ENCODE measurements around the gene STAT2.
"Not testable (repeated sequence)": the region's sequence is repeated elsewhere in the genome, so short reads cannot be mapped to it uniquely, and the experiment has no call there.

Gene STAT2

GRCh38 chr12:56330936-56331490 lies 28.9 kb downstream of the STAT2 start:
- H3K27me3 ChIP-seq (ENCODE audit: low read depth, low read length), result no peaks in the 10 kb centered on the region
- H4K20me1 ChIP-seq (ENCODE audit: insufficient read depth, low read length), result no peaks in the 10 kb centered on the region
- H3K4me1 ChIP-seq (ENCODE audit: low read length), result peaks cover 14% of the 10 kb centered on the region
- no peak overlapping the region for H3K27ac ChIP-seq (ENCODE audit: low read length)
- H3K9me3 ChIP-seq (ENCODE audit: insufficient read depth, low read length), result no peaks in the 10 kb centered on the region
- peaks cover 15% of the 10 kb centered on the region for H3K36me3 ChIP-seq (replicated peaks; ENCODE audit: low read depth, low read length)
- no peak overlapping the region for H3K9ac ChIP-seq (ENCODE audit: low read length)
- no peak overlapping the region for H3K4me2 ChIP-seq (ENCODE audit: low read length)
- H2AFZ ChIP-seq (ENCODE audit: low read depth, low read length), result no peak overlapping the region
- H3K79me2 ChIP-seq (ENCODE audit: low read length), result peaks cover 11% of the 10 kb centered on the region
- no peak overlapping the region for H3K4me3 ChIP-seq (ENCODE audit: low read length)
- TF ChIP-seq, protein P1, sequence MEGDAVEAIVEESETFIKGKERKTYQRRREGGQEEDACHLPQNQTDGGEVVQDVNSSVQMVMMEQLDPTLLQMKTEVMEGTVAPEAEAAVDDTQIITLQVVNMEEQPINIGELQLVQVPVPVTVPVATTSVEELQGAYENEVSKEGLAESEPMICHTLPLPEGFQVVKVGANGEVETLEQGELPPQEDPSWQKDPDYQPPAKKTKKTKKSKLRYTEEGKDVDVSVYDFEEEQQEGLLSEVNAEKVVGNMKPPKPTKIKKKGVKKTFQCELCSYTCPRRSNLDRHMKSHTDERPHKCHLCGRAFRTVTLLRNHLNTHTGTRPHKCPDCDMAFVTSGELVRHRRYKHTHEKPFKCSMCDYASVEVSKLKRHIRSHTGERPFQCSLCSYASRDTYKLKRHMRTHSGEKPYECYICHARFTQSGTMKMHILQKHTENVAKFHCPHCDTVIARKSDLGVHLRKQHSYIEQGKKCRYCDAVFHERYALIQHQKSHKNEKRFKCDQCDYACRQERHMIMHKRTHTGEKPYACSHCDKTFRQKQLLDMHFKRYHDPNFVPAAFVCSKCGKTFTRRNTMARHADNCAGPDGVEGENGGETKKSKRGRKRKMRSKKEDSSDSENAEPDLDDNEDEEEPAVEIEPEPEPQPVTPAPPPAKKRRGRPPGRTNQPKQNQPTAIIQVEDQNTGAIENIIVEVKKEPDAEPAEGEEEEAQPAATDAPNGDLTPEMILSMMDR (IDR thresholded peaks at IDR 0.05; ENCODE audit: low read depth, low read length), result no peak
- no peak for TF ChIP-seq EZH2phosphoT487 (IDR thresholded peaks at IDR 0.05; ENCODE audit: low read depth)

DNA sequence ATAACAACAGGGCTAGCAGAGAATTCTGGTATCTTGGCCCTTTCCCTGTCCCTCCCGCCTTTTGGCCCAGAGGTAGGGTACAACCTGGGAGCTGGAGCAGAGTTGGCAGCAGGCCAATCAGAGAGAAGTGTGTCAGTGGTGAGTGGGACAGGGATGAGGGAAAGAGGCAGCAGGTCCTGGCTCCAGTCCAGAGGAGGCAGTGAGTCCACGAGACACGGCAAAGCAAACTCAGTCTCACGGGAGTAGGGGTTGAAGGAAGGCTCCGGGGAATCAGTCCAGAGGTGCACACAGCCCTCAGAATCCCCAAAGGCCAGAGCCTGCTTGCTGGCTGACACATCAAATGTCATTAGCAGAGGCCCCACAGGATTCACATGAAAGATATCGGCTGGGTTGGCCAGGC lies 33.4 kb downstream of the STAT2 start:
- Histone ChIP-seq H3K27me3 (ENCODE audit: low read depth, low read length) (no peaks in the 10 kb centered on the region), H3K4me2 (ENCODE audit: low read length) (no peak overlapping the region), H3K9ac (ENCODE audit: low read length) (no peak overlapping the region), H3K4me3 (ENCODE audit: low read length) (no peak overlapping the region), H3K79me2 (ENCODE audit: low read length) (no peaks in the 10 kb centered on the region), H3K36me3 (replicated peaks; ENCODE audit: low read depth, low read length) (peaks cover 45% of the 10 kb centered on the region), H3K9me3 (ENCODE audit: insufficient read depth, low read length) (no peaks in the 10 kb centered on the region), H3K4me1 (ENCODE audit: low read length) (no peaks in the 10 kb centered on the region), H4K20me1 (ENCODE audit: insufficient read depth, low read length) (no peaks in the 10 kb centered on the region), H2AFZ (ENCODE audit: low read depth, low read length) (no peak overlapping the region), H3K27ac (ENCODE audit: low read length) (no peak overlapping the region)
- no peak for TF ChIP-seq EZH2phosphoT487 (IDR thresholded peaks at IDR 0.05; ENCODE audit: low read depth)
- TF ChIP-seq, protein P1 (IDR thresholded peaks at IDR 0.05; ENCODE audit: low read depth, low read length), result no peak

DNA sequence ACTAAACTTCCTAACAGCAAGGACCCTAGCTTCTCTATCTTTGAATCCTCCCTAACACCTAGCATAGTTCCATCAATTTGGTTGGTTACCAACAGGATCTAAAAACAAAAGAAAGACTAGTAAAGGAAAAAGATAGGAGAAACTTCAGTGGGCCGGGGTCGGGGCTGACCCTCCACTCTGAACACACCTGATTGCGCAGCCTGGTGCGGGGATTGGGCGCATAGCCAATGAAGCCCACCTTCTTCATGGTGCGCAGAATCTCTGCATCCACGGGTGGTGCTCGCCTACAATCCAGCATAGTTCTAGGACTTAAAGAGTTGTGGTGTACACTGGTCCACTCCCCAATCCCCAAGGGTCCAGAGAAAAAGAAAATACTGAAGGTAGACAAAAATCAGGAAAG lies 33.8 kb downstream of the STAT2 start:
- no peaks in the 10 kb centered on the region for H3K4me1 ChIP-seq (ENCODE audit: low read length)
- no peak for TF ChIP-seq EZH2phosphoT487 (IDR thresholded peaks at IDR 0.05; ENCODE audit: low read depth)
- TF ChIP-seq, protein P1 (IDR thresholded peaks at IDR 0.05; ENCODE audit: low read depth, low read length), result no peak
- H3K79me2 ChIP-seq (ENCODE audit: low read length), result no peaks in the 10 kb centered on the region
- H2AFZ ChIP-seq (ENCODE audit: low read depth, low read length), result no peak overlapping the region
- no peaks in the 10 kb centered on the region for H4K20me1 ChIP-seq (ENCODE audit: insufficient read depth, low read length)
- no peaks in the 10 kb centered on the region for H3K9me3 ChIP-seq (ENCODE audit: insufficient read depth, low read length)
- H3K27me3 ChIP-seq (ENCODE audit: low read depth, low read length), result no peaks in the 10 kb centered on the region
- H3K36me3 ChIP-seq (replicated peaks; ENCODE audit: low read depth, low read length), result peaks cover 45% of the 10 kb centered on the region
- H3K9ac ChIP-seq (ENCODE audit: low read length), result no peak overlapping the region
- no peak overlapping the region for H3K4me3 ChIP-seq (ENCODE audit: low read length)
- no peak overlapping the region for H3K4me2 ChIP-seq (ENCODE audit: low read length)
- H3K27ac ChIP-seq (ENCODE audit: low read length), result no peak overlapping the region

DNA sequence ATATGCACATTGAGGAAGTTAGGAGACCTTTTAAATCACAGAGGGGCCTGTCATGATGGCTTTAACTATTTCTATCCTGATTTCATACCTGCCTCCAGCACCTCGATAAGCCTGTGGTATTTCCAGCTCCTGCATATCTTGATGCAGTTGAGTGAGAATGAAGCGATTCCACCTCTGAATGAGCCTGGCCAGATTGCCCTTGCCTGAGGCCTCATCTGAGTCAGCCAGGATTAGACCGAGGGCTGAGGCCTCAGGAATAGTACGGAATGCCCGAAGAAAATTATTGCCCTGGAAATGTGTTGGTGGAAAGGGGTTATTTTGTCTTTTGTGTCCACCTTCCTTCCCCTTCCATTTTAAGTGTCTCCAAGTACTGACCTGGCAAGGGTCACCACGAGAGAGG lies 35.7 kb downstream of the STAT2 start:
- no peak overlapping the region for H3K27ac ChIP-seq (ENCODE audit: low read length)
- no peaks in the 10 kb centered on the region for H3K79me2 ChIP-seq (ENCODE audit: low read length)
- H3K4me1 ChIP-seq (ENCODE audit: low read length), result no peaks in the 10 kb centered on the region
- H3K4me3 ChIP-seq (ENCODE audit: low read length), result no peak overlapping the region
- no peaks in the 10 kb centered on the region for H3K27me3 ChIP-seq (ENCODE audit: low read depth, low read length)
- no peaks in the 10 kb centered on the region for H3K9me3 ChIP-seq (ENCODE audit: insufficient read depth, low read length)
- TF ChIP-seq, protein P1 (IDR thresholded peaks at IDR 0.05; ENCODE audit: low read depth, low read length), result no peak
- TF ChIP-seq EZH2phosphoT487 (IDR thresholded peaks at IDR 0.05; ENCODE audit: low read depth), result no peak
- no peak overlapping the region for H3K4me2 ChIP-seq (ENCODE audit: low read length)
- H2AFZ ChIP-seq (ENCODE audit: low read depth, low read length), result no peak overlapping the region
- peaks cover 49% of the 10 kb centered on the region for H3K36me3 ChIP-seq (replicated peaks; ENCODE audit: low read depth, low read length)
- H4K20me1 ChIP-seq (ENCODE audit: insufficient read depth, low read length), result no peaks in the 10 kb centered on the region
- H3K9ac ChIP-seq (ENCODE audit: low read length), result no peak overlapping the region

DNA sequence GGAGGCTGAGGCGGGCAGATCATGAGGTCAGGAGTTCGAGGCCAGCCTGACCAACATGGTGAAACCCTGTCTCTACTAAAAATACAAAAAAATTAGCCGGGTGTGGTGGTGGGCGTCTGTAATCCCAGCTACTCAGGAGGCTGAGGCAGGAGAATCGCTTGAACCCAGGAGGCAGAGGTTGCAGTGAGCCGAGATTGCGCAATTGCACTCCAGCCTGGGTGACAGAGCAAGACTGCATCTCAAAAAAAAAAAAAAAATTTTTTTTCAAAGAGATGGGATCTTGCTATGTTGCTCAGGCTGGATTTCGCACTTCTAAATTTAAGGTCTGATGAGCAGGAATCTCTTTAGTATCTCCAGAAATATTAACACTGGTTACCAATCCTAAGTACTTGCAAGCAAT lies 38.3 kb downstream of the STAT2 start:
- H3K4me2 ChIP-seq (ENCODE audit: low read length); H3K4me1 ChIP-seq (ENCODE audit: low read length); H3K9me3 ChIP-seq (ENCODE audit: insufficient read depth, low read length); H3K27me3 ChIP-seq (ENCODE audit: low read depth, low read length); H3K79me2 ChIP-seq (ENCODE audit: low read length); H4K20me1 ChIP-seq (ENCODE audit: insufficient read depth, low read length); H3K9ac ChIP-seq (ENCODE audit: low read length); H2AFZ ChIP-seq (ENCODE audit: low read depth, low read length); H3K27ac ChIP-seq (ENCODE audit: low read length); H3K4me3 ChIP-seq (ENCODE audit: low read length): not testable (repeated sequence)
- H3K36me3 ChIP-seq (replicated peaks; ENCODE audit: low read depth, low read length), result peaks cover 39% of the 10 kb centered on the region
